ENCODE measurements around the gene PIGP. TPM values are rescaled to one million over a fixed set of nuclear protein-coding genes. Genes with fewer than 3 reads are reported as not detected.

PIGP gene
- total and polyA plus RNA-seq, 9 of the 15 experiments (the other 6 are each of a cell fraction or from before 2014, with no cell fraction given) = 18.3 to 122 (median 35.6) TPM

- TF ChIP-seq, protein P1, sequence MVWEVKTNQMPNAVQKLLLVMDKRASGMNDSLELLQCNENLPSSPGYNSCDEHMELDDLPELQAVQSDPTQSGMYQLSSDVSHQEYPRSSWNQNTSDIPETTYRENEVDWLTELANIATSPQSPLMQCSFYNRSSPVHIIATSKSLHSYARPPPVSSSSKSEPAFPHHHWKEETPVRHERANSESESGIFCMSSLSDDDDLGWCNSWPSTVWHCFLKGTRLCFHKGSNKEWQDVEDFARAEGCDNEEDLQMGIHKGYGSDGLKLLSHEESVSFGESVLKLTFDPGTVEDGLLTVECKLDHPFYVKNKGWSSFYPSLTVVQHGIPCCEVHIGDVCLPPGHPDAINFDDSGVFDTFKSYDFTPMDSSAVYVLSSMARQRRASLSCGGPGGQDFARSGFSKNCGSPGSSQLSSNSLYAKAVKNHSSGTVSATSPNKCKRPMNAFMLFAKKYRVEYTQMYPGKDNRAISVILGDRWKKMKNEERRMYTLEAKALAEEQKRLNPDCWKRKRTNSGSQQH (CRISPR knock-in tag; IDR thresholded peaks at IDR 0.05) = no peak
- TF ChIP-seq, protein P2, sequence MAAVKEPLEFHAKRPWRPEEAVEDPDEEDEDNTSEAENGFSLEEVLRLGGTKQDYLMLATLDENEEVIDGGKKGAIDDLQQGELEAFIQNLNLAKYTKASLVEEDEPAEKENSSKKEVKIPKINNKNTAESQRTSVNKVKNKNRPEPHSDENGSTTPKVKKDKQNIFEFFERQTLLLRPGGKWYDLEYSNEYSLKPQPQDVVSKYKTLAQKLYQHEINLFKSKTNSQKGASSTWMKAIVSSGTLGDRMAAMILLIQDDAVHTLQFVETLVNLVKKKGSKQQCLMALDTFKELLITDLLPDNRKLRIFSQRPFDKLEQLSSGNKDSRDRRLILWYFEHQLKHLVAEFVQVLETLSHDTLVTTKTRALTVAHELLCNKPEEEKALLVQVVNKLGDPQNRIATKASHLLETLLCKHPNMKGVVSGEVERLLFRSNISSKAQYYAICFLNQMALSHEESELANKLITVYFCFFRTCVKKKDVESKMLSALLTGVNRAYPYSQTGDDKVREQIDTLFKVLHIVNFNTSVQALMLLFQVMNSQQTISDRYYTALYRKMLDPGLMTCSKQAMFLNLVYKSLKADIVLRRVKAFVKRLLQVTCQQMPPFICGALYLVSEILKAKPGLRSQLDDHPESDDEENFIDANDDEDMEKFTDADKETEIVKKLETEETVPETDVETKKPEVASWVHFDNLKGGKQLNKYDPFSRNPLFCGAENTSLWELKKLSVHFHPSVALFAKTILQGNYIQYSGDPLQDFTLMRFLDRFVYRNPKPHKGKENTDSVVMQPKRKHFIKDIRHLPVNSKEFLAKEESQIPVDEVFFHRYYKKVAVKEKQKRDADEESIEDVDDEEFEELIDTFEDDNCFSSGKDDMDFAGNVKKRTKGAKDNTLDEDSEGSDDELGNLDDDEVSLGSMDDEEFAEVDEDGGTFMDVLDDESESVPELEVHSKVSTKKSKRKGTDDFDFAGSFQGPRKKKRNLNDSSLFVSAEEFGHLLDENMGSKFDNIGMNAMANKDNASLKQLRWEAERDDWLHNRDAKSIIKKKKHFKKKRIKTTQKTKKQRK (IDR thresholded peaks at IDR 0.05; ENCODE audit: borderline replicate concordance, low read depth, low read length) = no peak
- TF ChIP-seq ZFX (CRISPR knock-in tag; IDR thresholded peaks at IDR 0.05) (peak; percentile 85), MECOM (CRISPR knock-in tag; IDR thresholded peaks at IDR 0.05) (no peak), MCM2 (IDR thresholded peaks at IDR 0.05; ENCODE audit: low read depth) (no peak), ZBTB26 (CRISPR knock-in tag; IDR thresholded peaks at IDR 0.05) (no peak), KDM5B (IDR thresholded peaks at IDR 0.05; ENCODE audit: insufficient replicate concordance, low read depth, low read length) (peak; percentile 85), SP2 (IDR thresholded peaks at IDR 0.05; ENCODE audit: extremely low read depth, low read depth, low read length, poor library complexity, severe bottlenecking) (no peak), ZNF316 (IDR thresholded peaks at IDR 0.05) (no peak), ZNF830 (CRISPR knock-in tag; IDR thresholded peaks at IDR 0.05) (no peak), ZNF75A (CRISPR knock-in tag; IDR thresholded peaks at IDR 0.05) (no peak), ATF4 (CRISPR knock-in tag; IDR thresholded peaks at IDR 0.05) (no peak), ZNF3 (CRISPR knock-in tag; IDR thresholded peaks at IDR 0.05) (no peak), EZH2 (IDR thresholded peaks at IDR 0.05; ENCODE audit: borderline replicate concordance, low read depth, low read length) (no peak), RBM34 (IDR thresholded peaks at IDR 0.05; ENCODE audit: borderline replicate concordance, insufficient read depth, low read length) (no peak), SREBF1 (IDR thresholded peaks at IDR 0.05; ENCODE audit: borderline replicate concordance, low read depth, low read length) (no peak), SMAD2 (IDR thresholded peaks at IDR 0.05; ENCODE audit: low read depth, low read length) (no peak), ZNF274 (IDR thresholded peaks at IDR 0.05; ENCODE audit: borderline replicate concordance, low read depth, low read length) (no peak), CBX3 (IDR thresholded peaks at IDR 0.05; ENCODE audit: borderline replicate concordance in 1 of 2, low read length in 2 of 2) (peak in 1 of 2 experiments; percentile 11; a peak in 1 of 3 replicates), KDM4B (IDR thresholded peaks at IDR 0.05; ENCODE audit: borderline replicate concordance in 2 of 2, low read depth in 1 of 2) (no peak), IFI16 (CRISPR knock-in tag; IDR thresholded peaks at IDR 0.05) (no peak), ARHGAP35 (IDR thresholded peaks at IDR 0.05; ENCODE audit: partially characterized antibody) (no peak)
- TF ChIP-seq, protein P3, sequence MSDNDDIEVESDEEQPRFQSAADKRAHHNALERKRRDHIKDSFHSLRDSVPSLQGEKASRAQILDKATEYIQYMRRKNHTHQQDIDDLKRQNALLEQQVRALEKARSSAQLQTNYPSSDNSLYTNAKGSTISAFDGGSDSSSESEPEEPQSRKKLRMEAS (CRISPR knock-in tag; IDR thresholded peaks at IDR 0.05) = peak; percentile 43; the same call in 1 of the 2 replicates
Measured at GRCh38 chr21:37072988-37073416, at the start of gene PIGP, which contains the start of gene TTC3 (continued).

Measured in K562 (cell line).